ENCODE measurements around the gene NR2F6.

DNA sequence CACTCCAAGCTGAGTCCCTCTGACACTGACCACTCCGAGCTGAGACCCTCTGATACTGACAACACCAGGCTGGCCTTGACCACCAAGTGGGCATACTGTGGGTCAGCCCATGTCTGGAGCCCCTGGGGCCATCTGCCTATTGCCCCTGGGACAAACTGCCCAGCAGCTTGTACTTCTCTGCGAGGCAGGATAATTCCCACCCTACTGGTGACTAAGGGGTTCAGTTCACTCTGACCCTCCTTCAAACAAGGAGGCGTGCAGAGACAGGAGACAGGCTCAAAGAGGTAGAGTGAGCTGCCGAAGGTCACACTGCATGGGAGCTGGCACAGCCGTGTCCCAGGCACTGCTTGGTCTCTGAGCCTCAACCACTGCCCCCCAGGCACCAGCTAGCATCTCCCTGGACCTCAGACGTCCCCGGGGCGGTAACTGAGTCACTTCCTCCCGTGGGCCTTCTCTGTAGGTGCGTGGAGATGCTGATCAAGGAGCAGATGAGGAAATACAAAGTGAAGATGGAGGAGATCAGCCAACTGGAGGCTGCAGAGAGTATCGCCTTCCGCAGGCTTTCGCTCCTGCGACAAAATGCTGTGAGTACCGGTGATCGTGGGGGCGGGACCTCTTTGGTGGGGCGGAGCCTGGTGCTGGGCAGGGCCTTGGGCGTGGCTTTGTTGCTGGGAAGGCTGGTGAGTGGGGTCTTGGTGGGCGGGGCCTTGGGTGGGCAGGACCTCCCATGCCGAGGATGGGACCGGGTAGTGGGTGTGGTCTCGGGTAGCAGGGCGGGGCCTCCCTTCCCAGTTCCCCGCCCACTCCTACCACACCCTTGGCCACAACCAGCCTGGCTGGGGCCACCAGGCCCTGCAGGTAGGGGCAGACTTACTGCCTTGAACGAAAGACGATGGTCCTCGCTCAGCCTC, 36.3 kb downstream of the NR2F6 start:
- TF ChIP-seq, protein P1, sequence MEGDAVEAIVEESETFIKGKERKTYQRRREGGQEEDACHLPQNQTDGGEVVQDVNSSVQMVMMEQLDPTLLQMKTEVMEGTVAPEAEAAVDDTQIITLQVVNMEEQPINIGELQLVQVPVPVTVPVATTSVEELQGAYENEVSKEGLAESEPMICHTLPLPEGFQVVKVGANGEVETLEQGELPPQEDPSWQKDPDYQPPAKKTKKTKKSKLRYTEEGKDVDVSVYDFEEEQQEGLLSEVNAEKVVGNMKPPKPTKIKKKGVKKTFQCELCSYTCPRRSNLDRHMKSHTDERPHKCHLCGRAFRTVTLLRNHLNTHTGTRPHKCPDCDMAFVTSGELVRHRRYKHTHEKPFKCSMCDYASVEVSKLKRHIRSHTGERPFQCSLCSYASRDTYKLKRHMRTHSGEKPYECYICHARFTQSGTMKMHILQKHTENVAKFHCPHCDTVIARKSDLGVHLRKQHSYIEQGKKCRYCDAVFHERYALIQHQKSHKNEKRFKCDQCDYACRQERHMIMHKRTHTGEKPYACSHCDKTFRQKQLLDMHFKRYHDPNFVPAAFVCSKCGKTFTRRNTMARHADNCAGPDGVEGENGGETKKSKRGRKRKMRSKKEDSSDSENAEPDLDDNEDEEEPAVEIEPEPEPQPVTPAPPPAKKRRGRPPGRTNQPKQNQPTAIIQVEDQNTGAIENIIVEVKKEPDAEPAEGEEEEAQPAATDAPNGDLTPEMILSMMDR (IDR thresholded peaks at IDR 0.05) = no peak
- no peak for TF ChIP-seq POLR2A (IDR thresholded peaks at IDR 0.05)

Data from Peyer's patch (tissue), 4 donors.